Astrocyte (in vitro differentiated cells and primary cell): Measurements from ENCODE around the gene GMDS. TPM values are rescaled to one million over a fixed set of nuclear protein-coding genes. Genes with fewer than 3 reads are reported as not detected.

Experiments
- DNase-seq: peaks from one replicate; pipeline ENCODE4 v3.0.0-alpha.2; 2010; ENCODE audit warnings: low read depth
- FAIRE-seq: peaks from 2 replicates; lab custom pipeline; 2011; peaks lifted over from hg19 to GRCh38; lab: Jason Lieb, UNC
- H2AFZ ChIP-seq: 2 replicates; pipeline ENCODE4 v1.6.0; 2012; ENCODE audit warnings: low read depth, low read length, inconsistent platforms
- H3K27ac ChIP-seq: 2 replicates; pipeline ENCODE4 v1.5.1; 2011; ENCODE audit warnings: low read depth, low read length, inconsistent platforms
- H3K27me3 ChIP-seq: 2 replicates; pipeline ENCODE4 v1.6.0; 2011; ENCODE audit warnings: low read length, inconsistent platforms; ENCODE audit not compliant: insufficient read depth
- H3K36me3 ChIP-seq: 2 replicates; pipeline ENCODE4 v1.5.1; 2011; ENCODE audit warnings: low read length, inconsistent platforms; ENCODE audit not compliant: insufficient read depth
- H3K4me1 ChIP-seq: 2 replicates; pipeline ENCODE4 v1.5.1; 2011; ENCODE audit warnings: low read length, inconsistent platforms; ENCODE audit not compliant: insufficient read depth
- H3K4me2 ChIP-seq: 2 replicates; pipeline ENCODE4 v1.6.0; 2012; ENCODE audit warnings: low read length, inconsistent platforms
- H3K4me3 ChIP-seq: 2 replicates; pipeline ENCODE4 v1.5.1; 2011; ENCODE audit warnings: low read depth, mild to moderate bottlenecking, low read length, inconsistent platforms; ENCODE audit not compliant: insufficient read depth
- H3K79me2 ChIP-seq: 2 replicates; pipeline ENCODE4 v1.6.0; 2012; ENCODE audit warnings: mild to moderate bottlenecking, low read length, inconsistent platforms; ENCODE audit not compliant: insufficient read depth
- H3K9ac ChIP-seq: 2 replicates; pipeline ENCODE4 v1.6.0; 2012; ENCODE audit warnings: mild to moderate bottlenecking, low read length, inconsistent platforms
- H3K9me3 ChIP-seq: 2 replicates; pipeline ENCODE4 v1.5.1; 2012; ENCODE audit warnings: low read depth, mild to moderate bottlenecking, low read length, inconsistent platforms; ENCODE audit not compliant: insufficient read depth
- H4K20me1 ChIP-seq: 2 replicates; pipeline ENCODE4 v1.6.0; 2012; ENCODE audit warnings: low read length, inconsistent platforms; ENCODE audit not compliant: insufficient read depth
- H3K27ac Mint-ChIP-seq: one replicate; pipeline ENCODE4 v1.8.0; 2021; ENCODE audit warnings: mild to moderate bottlenecking, mixed read lengths; ENCODE audit not compliant: unreplicated experiment
- H3K27me3 Mint-ChIP-seq: one replicate; pipeline ENCODE4 v1.8.0; 2021; ENCODE audit warnings: low read depth, mixed read lengths; ENCODE audit not compliant: unreplicated experiment
- H3K36me3 Mint-ChIP-seq: one replicate; pipeline ENCODE4 v1.8.0; 2021; ENCODE audit warnings: low read depth, mixed read lengths; ENCODE audit not compliant: unreplicated experiment
- H3K4me1 Mint-ChIP-seq: one replicate; pipeline ENCODE4 v1.8.0; 2021; ENCODE audit warnings: low read depth, mixed read lengths; ENCODE audit not compliant: unreplicated experiment
- H3K4me3 Mint-ChIP-seq: one replicate; pipeline ENCODE4 v1.8.0; 2021; ENCODE audit warnings: mild to moderate bottlenecking, moderate library complexity, mixed read lengths; ENCODE audit not compliant: unreplicated experiment
- H3K9me3 Mint-ChIP-seq: one replicate; pipeline ENCODE4 v1.8.0; 2021; ENCODE audit warnings: mild to moderate bottlenecking, mixed read lengths; ENCODE audit not compliant: unreplicated experiment
- EZH2 ChIP-seq: IDR thresholded peaks from 2 replicates; pipeline ENCODE4 v1.6.1; 2012; ENCODE audit warnings: mild to moderate bottlenecking, low read length, inconsistent platforms; ENCODE audit not compliant: insufficient read depth
- total RNA-seq: library from RNA; stranded (reverse); gene quantifications from 2 replicates; pipeline ENCODE4 v1.2.1, GENCODE V29; 2021
- TF ChIP-seq, protein P1 (sequence below): IDR thresholded peaks from 2 replicates; pipeline ENCODE4 v1.5.1; 2011; ENCODE audit warnings: low read depth, mild to moderate bottlenecking, inconsistent platforms, low read length, moderate library complexity; ENCODE audit not compliant: insufficient read depth

Gene GMDS
- total RNA-seq, 1 donor from 2014 or later = 9.4 TPM

DNA sequence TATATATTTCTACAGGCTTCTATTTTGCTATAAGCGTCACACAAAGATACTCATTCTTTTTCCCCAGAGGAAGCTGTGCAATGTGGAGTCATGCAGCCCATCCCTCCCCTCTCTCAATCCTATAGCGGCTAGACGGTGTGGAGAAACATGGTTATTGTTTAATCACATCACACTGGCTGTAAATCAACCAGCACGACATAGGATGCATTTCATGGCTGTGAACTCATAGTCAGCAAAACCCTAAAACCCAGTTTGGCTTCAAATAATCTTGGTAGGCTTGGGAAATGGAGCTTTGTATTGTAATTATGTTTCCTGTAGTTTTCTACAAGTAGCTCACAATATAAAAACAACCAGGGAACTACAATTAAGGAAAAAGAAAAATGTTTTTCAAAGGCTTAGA lies 618.9 kb downstream of the GMDS start:
- peaks cover 2% of the 10 kb centered on the region for H3K36me3 Mint-ChIP-seq
- no peak overlapping the region for H3K9ac ChIP-seq
- peaks cover 24% of the 10 kb centered on the region for H4K20me1 ChIP-seq
- H3K79me2 ChIP-seq = no peaks in the 10 kb centered on the region
- no peak overlapping the region for H3K27ac Mint-ChIP-seq
- H3K36me3 ChIP-seq = no peaks in the 10 kb centered on the region
- no peak overlapping the region for H3K4me2 ChIP-seq
- H3K4me1 Mint-ChIP-seq = peaks cover 4% of the 10 kb centered on the region
- no peak for FAIRE-seq
- H3K9me3 ChIP-seq = no peaks in the 10 kb centered on the region
- H2AFZ ChIP-seq = no peak overlapping the region
- no peak overlapping the region for H3K4me3 ChIP-seq
- H3K4me3 Mint-ChIP-seq = no peak overlapping the region
- H3K27ac ChIP-seq = no peak overlapping the region
- peaks cover 16% of the 10 kb centered on the region for H3K4me1 ChIP-seq
- peak; percentile 26 for TF ChIP-seq EZH2
- TF ChIP-seq, protein P1, sequence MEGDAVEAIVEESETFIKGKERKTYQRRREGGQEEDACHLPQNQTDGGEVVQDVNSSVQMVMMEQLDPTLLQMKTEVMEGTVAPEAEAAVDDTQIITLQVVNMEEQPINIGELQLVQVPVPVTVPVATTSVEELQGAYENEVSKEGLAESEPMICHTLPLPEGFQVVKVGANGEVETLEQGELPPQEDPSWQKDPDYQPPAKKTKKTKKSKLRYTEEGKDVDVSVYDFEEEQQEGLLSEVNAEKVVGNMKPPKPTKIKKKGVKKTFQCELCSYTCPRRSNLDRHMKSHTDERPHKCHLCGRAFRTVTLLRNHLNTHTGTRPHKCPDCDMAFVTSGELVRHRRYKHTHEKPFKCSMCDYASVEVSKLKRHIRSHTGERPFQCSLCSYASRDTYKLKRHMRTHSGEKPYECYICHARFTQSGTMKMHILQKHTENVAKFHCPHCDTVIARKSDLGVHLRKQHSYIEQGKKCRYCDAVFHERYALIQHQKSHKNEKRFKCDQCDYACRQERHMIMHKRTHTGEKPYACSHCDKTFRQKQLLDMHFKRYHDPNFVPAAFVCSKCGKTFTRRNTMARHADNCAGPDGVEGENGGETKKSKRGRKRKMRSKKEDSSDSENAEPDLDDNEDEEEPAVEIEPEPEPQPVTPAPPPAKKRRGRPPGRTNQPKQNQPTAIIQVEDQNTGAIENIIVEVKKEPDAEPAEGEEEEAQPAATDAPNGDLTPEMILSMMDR = no peak
- peaks cover 78% of the 10 kb centered on the region for H3K27me3 Mint-ChIP-seq
- peaks cover 13% of the 10 kb centered on the region for H3K9me3 Mint-ChIP-seq
- no peak for DNase-seq
- H3K27me3 ChIP-seq = peaks cover 69% of the 10 kb centered on the region

DNA sequence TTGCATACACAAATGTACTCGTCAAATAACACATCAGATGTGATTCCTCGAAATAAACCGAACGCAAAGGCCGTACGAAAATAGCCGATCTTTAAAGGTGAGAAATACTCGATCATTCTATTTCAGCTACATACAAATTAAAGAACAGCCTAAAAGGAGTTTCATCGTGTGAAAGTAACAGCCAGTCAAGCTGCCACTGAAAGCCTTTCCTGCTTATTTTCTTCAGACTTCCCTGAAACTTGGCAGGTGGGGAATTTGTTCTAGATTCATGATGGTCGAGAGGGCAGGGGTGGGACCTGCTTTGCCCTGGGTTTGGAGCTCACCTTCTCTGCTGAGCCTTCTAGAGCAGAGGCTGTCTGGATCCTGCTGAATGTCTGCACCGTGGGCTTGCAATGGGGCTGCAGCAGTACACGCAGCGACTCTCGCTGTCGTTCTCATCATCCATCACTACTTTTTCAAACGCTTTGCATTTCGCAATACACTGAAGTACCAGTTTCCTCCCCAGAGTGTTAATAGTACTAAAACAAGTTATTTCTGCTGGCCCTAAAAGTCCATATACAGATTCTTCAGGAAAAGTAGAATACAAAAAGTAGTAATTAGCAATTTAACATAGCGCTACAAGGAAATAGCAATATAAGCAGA lies 619.5 kb downstream of the GMDS start:
- peaks cover 75% of the 10 kb centered on the region for H3K27me3 ChIP-seq
- Mint-ChIP-seq H3K27me3 (peaks cover 84% of the 10 kb centered on the region), H3K4me1 (peaks cover 4% of the 10 kb centered on the region), H3K36me3 (peaks cover 2% of the 10 kb centered on the region), H3K4me3 (no peak overlapping the region), H3K27ac (no peak overlapping the region), H3K9me3 (peaks cover 13% of the 10 kb centered on the region)
- H3K4me3 ChIP-seq = no peak overlapping the region
- H3K4me1 ChIP-seq = peaks cover 14% of the 10 kb centered on the region
- peak overlapping the region; percentile 96 for H3K4me2 ChIP-seq
- no peaks in the 10 kb centered on the region for H3K36me3 ChIP-seq
- DNase-seq (no peak), FAIRE-seq (no peak)
- H3K9me3 ChIP-seq = no peaks in the 10 kb centered on the region
- TF ChIP-seq, protein P1 = no peak
- peak; percentile 62 for TF ChIP-seq EZH2
- peaks cover 24% of the 10 kb centered on the region for H4K20me1 ChIP-seq
- H3K27ac ChIP-seq = no peak overlapping the region
- no peak overlapping the region for H3K9ac ChIP-seq
- H3K79me2 ChIP-seq = no peaks in the 10 kb centered on the region
- no peak overlapping the region for H2AFZ ChIP-seq
